Endothelial cell of umbilical vein (primary cell): ENCODE measurements around the gene PRKD1. TPM values are rescaled to one million over a fixed set of nuclear protein-coding genes. Genes with fewer than 3 reads are reported as not detected.

Source experiments
- BruUV-seq: library from RNA; stranded (reverse); fragments of 400-500 nt; replicated peaks from 2 replicates; lab custom pipeline; 2021; lab: Mats Ljungman, UMichigan
- CTCF ChIA-PET: fragments of 300-600, 350-600 bp; sonication (Branson Sonifier 250); formaldehyde crosslinking; loops from one replicate; lab custom pipeline; 2021; ENCODE audit warnings: antibody characterized with exemption, inconsistent platforms; lab: Charles Lee
- POLR2A ChIA-PET: fragments of 300-600, 350-600 bp; sonication (Branson Sonifier 250); formaldehyde crosslinking; loops from one replicate; lab custom pipeline; 2021; ENCODE audit warnings: antibody characterized with exemption, inconsistent platforms; lab: Charles Lee
- DNase-seq: peaks from one replicate; pipeline ENCODE4 v3.0.0-alpha.2; 2011; ENCODE audit warnings: low read depth, low spot score
- FAIRE-seq: peaks from 2 replicates; lab custom pipeline; 2011; peaks lifted over from hg19 to GRCh38; lab: Jason Lieb, UNC
- H2AFZ ChIP-seq: 2 replicates; pipeline ENCODE4 v1.6.0; 2012; ENCODE audit warnings: low read depth, low read length, control low read depth, inconsistent platforms
- H3K27ac ChIP-seq: 2 replicates; pipeline ENCODE4 v1.5.1; 2011; ENCODE audit warnings: low read depth, mild to moderate bottlenecking, control low read depth, low read length, moderate library complexity; ENCODE audit not compliant: insufficient read depth
- H3K27me3 ChIP-seq, 2 experiments: 2 replicates each; pipeline versions ENCODE4 v1.6.0 to v1.6.1; 2011; ENCODE audit warnings: low read length in 2 of 2, mixed read lengths in 1 of 2; ENCODE audit not compliant: control insufficient read depth in 2 of 2, insufficient read depth in 2 of 2
- H3K36me3 ChIP-seq, 2 experiments: 2 replicates in 1 of 2; 3 replicates in 1 of 2; pipeline ENCODE4 v1.5.1; 2011; ENCODE audit warnings: low read length in 2 of 2, mild to moderate bottlenecking in 1 of 2, moderate library complexity in 1 of 2; ENCODE audit not compliant: control insufficient read depth in 2 of 2, insufficient read depth in 2 of 2; ENCODE audit errors: extremely low read depth in 1 of 2
- H3K4me1 ChIP-seq: 3 replicates; pipeline ENCODE4 v1.5.1; 2011; ENCODE audit warnings: mild to moderate bottlenecking, low read length; ENCODE audit not compliant: control insufficient read depth, insufficient read depth; ENCODE audit errors: extremely low read depth
- H3K4me2 ChIP-seq: 2 replicates; pipeline ENCODE4 v1.6.1; 2011; ENCODE audit warnings: low read length, control low read depth, mixed read lengths; ENCODE audit not compliant: insufficient read depth
- H3K4me3 ChIP-seq, 3 experiments: fragments of 200-600 bp in 1 of 3; sonication (generic), shearing (Covaris generic) in 1 of 3; replicated peaks in 1 of 3; 2 replicates each; pipeline ENCODE4 v1.5.1; 2011 to 2016; ENCODE audit warnings: control low read depth in 3 of 3, low read length in 3 of 3, mild to moderate bottlenecking in 2 of 3, inconsistent platforms in 1 of 3, low read depth in 1 of 3, moderate library complexity in 1 of 3; ENCODE audit not compliant: insufficient read depth in 1 of 3
- H3K79me2 ChIP-seq: 2 replicates; pipeline ENCODE4 v1.6.0; 2012; ENCODE audit warnings: low read length, inconsistent platforms; ENCODE audit not compliant: control insufficient read depth, insufficient read depth
- H3K9ac ChIP-seq: replicated peaks from 2 replicates; pipeline ENCODE3; 2011; ENCODE audit warnings: low read length, control low read depth; ENCODE audit not compliant: insufficient read depth; ENCODE audit errors: extremely low read depth
- H3K9me1 ChIP-seq: replicated peaks from 3 replicates; pipeline ENCODE4 v1.6.0; 2011; ENCODE audit warnings: mild to moderate bottlenecking, low read length; ENCODE audit not compliant: control insufficient read depth, insufficient read depth; ENCODE audit errors: extremely low read depth
- H3K9me3 ChIP-seq: replicated peaks from 2 replicates; pipeline ENCODE4 v1.5.1; 2012; ENCODE audit warnings: low read length, inconsistent platforms; ENCODE audit not compliant: control insufficient read depth, insufficient read depth
- H4K20me1 ChIP-seq: replicated peaks from 2 replicates; pipeline ENCODE3; 2011; ENCODE audit warnings: mild to moderate bottlenecking, low read length; ENCODE audit not compliant: control insufficient read depth, insufficient read depth; ENCODE audit errors: extremely low read depth
- EZH2 ChIP-seq: IDR thresholded peaks from 2 replicates; pipeline ENCODE4 v1.6.1; 2012; ENCODE audit warnings: borderline replicate concordance, low read depth, mild to moderate bottlenecking, moderate library complexity, low read length, inconsistent platforms; ENCODE audit not compliant: severe bottlenecking
- FOS ChIP-seq: IDR thresholded peaks from 2 replicates; pipeline ENCODE4 v1.6.1; 2011; ENCODE audit warnings: mild to moderate bottlenecking, low read length, moderate library complexity, borderline replicate concordance; ENCODE audit not compliant: insufficient read depth
- GATA2 ChIP-seq: IDR thresholded peaks from 2 replicates; pipeline ENCODE4 v1.7.0; 2011; ENCODE audit warnings: low read depth, mild to moderate bottlenecking, moderate library complexity, mixed read lengths, low read length; ENCODE audit not compliant: insufficient read length, insufficient read depth
- JUN ChIP-seq: IDR thresholded peaks from 2 replicates; pipeline ENCODE4 v1.6.1; 2011; ENCODE audit warnings: borderline replicate concordance, low read depth; ENCODE audit not compliant: insufficient read length, insufficient read depth
- MAX ChIP-seq: IDR thresholded peaks from 2 replicates; pipeline ENCODE4 v1.6.1; 2011; ENCODE audit not compliant: insufficient read depth, insufficient read length
- MYC ChIP-seq: IDR thresholded peaks from one replicate; pipeline ENCODE4 v1.6.1; 2011; ENCODE audit warnings: mild to moderate bottlenecking, low read depth, low read length
- POLR2A ChIP-seq: IDR thresholded peaks from 2 replicates; pipeline ENCODE4 v1.6.1; 2012; ENCODE audit warnings: low read depth, mild to moderate bottlenecking, control low read depth, low read length
- POLR2AphosphoS5 ChIP-seq: IDR thresholded peaks from 2 replicates; pipeline ENCODE4 v1.6.1; 2012; ENCODE audit warnings: low read depth, mild to moderate bottlenecking, control low read depth, low read length, moderate library complexity; ENCODE audit not compliant: insufficient read depth
- dilution Hi-C: fragments of 300-500 bp; cut with MboI; formaldehyde crosslinking; loops from one replicate; pipeline ENCODE4 v1.15.0; 2019; ENCODE audit warnings: low sequenced_read_pairs; ENCODE audit not compliant: extremely low pct_ligation_motif_present
- intact Hi-C: fragments of 100-400 bp; cut with micrococcal nuclease; formaldehyde crosslinking; loops from one replicate; pipeline ENCODE4 v1.10.0; 2022
- polyA plus RNA-seq, 4 experiments: library from polyadenylated mRNA; depleted of rRNA in 3 of 4; stranded (reverse) in 3 of 4; unstranded in 1 of 4; fragments of >200 nt; gene quantifications; 2 replicates each; pipeline versions ENCODE4 v1.2.1 to v1.2.3, GENCODE V29; 2011 to 2012; ENCODE audit warnings: missing spikeins in 1 of 4
- total RNA-seq: library from RNA; stranded (reverse); gene quantifications from 2 replicates; pipeline ENCODE4 v1.2.3, GENCODE V29; 2021
- TF ChIP-seq, protein P1 (sequence below), 2 donors: IDR thresholded peaks; 1 replicate in 1 of 2; 2 replicates in 1 of 2; pipeline ENCODE4 v1.5.1; 2011; ENCODE audit warnings: low read length in 2 of 2, mild to moderate bottlenecking in 2 of 2, moderate library complexity in 2 of 2, control low read depth in 1 of 2, inconsistent platforms in 1 of 2, low read depth in 1 of 2; ENCODE audit not compliant: insufficient read depth in 1 of 2; ENCODE audit errors: extremely low read depth in 1 of 2

Gene PRKD1
- total and polyA plus RNA-seq, 2 donors (not counting 3 experiments of a cell fraction or from before 2014, with no cell fraction given): 3.9 to 10.9 TPM

DNA sequence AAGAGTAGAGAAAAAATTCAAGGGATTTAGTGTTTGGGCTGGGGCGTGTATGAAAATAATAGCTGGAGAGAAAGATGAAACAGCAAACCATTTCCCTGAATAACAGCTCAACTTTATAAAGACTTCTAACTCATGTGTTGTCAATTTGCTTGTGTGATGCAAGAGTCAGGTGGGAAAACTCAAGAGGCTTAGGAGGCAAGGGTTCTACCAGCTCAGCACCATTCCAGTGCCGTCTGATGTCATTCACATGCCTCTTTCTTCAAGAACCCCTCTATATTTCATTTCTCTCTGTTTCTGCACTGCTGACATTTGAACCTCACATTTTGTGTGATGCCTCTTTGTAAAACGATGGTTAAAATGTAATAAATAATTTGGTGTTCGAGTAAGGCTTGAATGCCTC is 192.2 kb downstream of the PRKD1 start:
- no peak overlapping the region for H3K27ac ChIP-seq
- no TSS peak for BruUV-seq
- intact Hi-C loops: no loop called here
- DNase-seq (no peak), FAIRE-seq (no peak)
- H3K9me3 ChIP-seq: no peaks in the 10 kb centered on the region
- no peak overlapping the region for H3K4me3 ChIP-seq
- no peak overlapping the region for H3K4me2 ChIP-seq
- H3K27me3 ChIP-seq: no peaks in the 10 kb centered on the region
- no peaks in the 10 kb centered on the region for H4K20me1 ChIP-seq
- ChIA-PET CTCF (interaction anchor here (0.7 kb wide), 1 partner anchor 13 kb away, joined by 4 read pairs; no protein-coding TSS in a partner anchor), POLR2A (no interaction called here)
- no peak overlapping the region for H3K9ac ChIP-seq
- no peaks in the 10 kb centered on the region for H3K9me1 ChIP-seq
- no peaks in the 10 kb centered on the region for H3K4me1 ChIP-seq
- H3K79me2 ChIP-seq: no peaks in the 10 kb centered on the region
- no peaks in the 10 kb centered on the region for H3K36me3 ChIP-seq
- dilution Hi-C loops: no loop called here
- no peak for TF ChIP-seq EZH2
- TF ChIP-seq GATA2: no peak
- TF ChIP-seq JUN: no peak
- TF ChIP-seq MAX: no peak
- no peak for TF ChIP-seq FOS
- no peak for TF ChIP-seq MYC
- no peak for TF ChIP-seq POLR2A
- TF ChIP-seq, protein P1, sequence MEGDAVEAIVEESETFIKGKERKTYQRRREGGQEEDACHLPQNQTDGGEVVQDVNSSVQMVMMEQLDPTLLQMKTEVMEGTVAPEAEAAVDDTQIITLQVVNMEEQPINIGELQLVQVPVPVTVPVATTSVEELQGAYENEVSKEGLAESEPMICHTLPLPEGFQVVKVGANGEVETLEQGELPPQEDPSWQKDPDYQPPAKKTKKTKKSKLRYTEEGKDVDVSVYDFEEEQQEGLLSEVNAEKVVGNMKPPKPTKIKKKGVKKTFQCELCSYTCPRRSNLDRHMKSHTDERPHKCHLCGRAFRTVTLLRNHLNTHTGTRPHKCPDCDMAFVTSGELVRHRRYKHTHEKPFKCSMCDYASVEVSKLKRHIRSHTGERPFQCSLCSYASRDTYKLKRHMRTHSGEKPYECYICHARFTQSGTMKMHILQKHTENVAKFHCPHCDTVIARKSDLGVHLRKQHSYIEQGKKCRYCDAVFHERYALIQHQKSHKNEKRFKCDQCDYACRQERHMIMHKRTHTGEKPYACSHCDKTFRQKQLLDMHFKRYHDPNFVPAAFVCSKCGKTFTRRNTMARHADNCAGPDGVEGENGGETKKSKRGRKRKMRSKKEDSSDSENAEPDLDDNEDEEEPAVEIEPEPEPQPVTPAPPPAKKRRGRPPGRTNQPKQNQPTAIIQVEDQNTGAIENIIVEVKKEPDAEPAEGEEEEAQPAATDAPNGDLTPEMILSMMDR (IDR thresholded peaks at IDR 0.05; ENCODE audit: extremely low read depth in 1 of 2, insufficient read depth in 1 of 2, low read depth in 1 of 2, low read length in 2 of 2): no peak
- no peak for TF ChIP-seq POLR2AphosphoS5
- no peak overlapping the region for H2AFZ ChIP-seq
